ENCODE data around the gene C2.

The C2 gene

DNA sequence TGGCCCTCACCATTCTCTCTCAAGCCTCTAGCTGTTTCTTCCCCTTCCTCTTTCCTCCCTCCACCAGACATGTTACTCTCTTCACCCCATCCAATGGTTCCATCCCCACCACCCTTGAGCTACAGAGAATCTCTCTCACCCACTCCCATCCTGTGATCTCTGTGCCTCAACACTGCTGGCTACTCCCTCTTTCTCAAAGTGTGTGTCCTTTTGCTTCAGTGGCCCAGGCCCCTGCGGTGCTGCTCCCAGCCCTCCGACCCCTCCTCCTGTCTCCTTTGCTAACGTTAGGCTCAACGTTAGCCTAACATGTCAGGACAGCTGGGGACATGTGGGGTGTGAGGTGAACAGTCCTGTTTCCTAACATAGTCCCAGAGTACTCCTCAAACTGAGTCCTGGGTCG, 25.4 kb downstream of the C2 start:
- FAIRE-seq = no peak
- no peak for DNase-seq (ENCODE audit: insufficient read length, low spot score)

GRCh38 chr6:31954511-31954910, 27.0 kb downstream of the C2 start:
- DNase-seq (ENCODE audit: insufficient read length, low spot score) (no peak), FAIRE-seq (no peak)

DNA sequence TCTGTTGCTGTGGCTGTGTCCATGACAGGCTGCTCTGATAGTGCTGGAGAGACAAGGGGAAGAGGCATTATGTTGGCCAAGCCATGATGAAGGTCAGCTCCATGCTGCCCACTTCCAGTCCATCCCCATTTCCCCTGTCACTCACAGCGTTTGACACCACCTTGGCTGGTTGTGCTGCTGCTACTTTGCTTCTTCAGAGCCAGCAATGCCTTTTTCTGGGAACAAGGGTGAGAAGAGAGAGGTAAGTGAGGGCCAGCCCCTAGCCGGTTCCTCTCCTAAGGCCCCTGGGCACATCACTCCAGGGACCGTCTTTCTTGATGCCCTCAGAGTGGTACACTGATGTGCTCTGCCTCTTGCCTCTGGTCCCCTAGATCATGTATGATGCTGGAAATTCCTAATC, 29.3 kb downstream of the C2 start:
- FAIRE-seq = no peak
- no peak for DNase-seq (ENCODE audit: insufficient read length, low spot score)

- no peak for DNase-seq (ENCODE audit: insufficient read length, low spot score)
- peak; percentile 14 for FAIRE-seq
These were observed 30.9 kb downstream of the C2 start for GRCh38 chr6:31958412-31958740.

GRCh38 chr6:31958741-31959739, 31.5 kb downstream of the C2 start, which contains the start of the genes NELFE and SKIC2:
Gene NELFE, minus strand, starts transcription at chr6:31958971. Its CDS starts 525 bp downstream, at chr6:31958446.
Gene SKIC2, plus strand, starts transcription at chr6:31959175. Its CDS starts 18 bp downstream, at chr6:31959193.
- DNase-seq (ENCODE audit: insufficient read length, low spot score) (peak; percentile 99), FAIRE-seq (peak; percentile 86)

DNA sequence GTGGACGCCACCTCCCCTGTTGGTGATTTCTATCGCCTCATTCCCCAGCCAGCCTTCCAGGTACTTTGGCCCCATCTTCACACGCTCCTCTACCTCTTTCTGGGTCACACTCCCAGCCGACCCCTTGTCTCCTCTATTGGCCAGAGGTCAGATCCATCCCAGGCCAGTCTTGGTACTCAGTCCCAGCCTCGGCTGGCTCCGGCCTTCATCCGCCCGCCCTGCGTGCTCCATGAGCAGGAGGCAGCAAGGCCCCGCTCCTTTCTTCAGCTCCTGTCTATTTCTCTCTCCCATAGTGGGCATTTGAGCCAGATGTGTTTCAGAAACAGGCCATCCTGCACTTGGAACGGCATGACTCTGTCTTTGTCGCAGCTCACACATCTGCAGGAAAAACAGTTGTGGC, 34.1 kb downstream of the C2 start:
- FAIRE-seq (no peak), DNase-seq (ENCODE audit: insufficient read length, low spot score) (no peak)

DNA sequence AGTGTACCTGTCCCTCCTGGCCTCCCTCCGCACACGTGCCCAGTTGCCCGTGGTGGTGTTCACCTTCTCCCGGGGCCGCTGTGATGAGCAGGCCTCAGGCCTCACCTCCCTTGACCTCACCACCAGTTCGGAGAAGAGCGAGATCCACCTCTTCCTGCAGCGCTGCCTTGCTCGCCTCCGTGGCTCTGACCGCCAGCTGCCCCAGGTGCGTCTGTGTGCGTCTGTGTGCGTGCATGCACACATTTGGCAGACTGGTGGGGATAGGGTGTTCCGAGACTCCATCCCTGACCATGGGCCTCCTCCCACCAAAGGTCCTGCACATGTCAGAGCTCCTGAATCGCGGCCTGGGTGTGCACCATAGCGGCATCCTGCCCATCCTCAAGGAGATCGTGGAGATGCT, 36.4 kb downstream of the C2 start:
- DNase-seq (ENCODE audit: insufficient read length, low spot score) (no peak), FAIRE-seq (no peak)

DNA sequence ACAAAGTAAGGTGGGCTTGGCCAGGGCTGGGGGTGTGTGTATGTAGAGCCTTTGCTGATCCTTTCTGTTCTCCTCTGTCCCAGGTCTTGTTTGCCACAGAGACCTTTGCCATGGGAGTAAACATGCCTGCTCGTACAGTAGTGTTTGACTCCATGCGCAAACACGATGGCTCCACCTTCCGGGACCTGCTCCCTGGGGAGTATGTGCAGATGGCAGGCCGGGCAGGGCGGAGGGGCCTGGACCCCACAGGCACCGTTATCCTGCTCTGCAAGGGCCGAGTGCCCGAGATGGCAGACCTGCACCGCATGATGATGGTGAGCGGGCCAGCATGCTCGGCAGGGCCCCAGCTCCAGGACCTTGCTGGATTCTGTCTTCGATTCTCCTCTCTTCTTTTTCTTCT, 38.2 kb downstream of the C2 start:
- no peak for FAIRE-seq
- DNase-seq (ENCODE audit: insufficient read length, low spot score) = no peak

DNA sequence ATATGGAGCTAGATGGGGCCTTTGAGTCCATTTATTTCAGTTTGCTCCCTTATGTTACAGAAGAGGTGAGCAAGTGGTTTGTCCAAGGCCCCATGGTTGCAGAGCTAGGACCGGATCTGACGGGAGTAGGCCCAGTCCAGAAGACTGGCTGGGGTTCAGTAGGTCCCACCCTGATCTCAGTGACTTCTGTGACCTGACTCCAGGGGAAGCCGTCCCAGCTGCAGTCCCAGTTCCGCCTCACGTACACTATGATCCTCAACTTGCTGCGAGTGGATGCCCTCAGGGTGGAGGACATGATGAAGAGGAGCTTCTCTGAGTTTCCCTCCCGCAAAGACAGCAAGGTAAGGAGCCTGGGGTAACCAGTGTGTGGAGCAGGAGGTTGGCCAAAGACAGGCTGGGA, 39.0 kb downstream of the C2 start:
- FAIRE-seq (no peak), DNase-seq (ENCODE audit: insufficient read length, low spot score) (no peak)

GRCh38 chr6:31966997-31967925, 39.7 kb downstream of the C2 start:
- FAIRE-seq (no peak), DNase-seq (ENCODE audit: insufficient read length, low spot score) (no peak)

- no peak for FAIRE-seq
- DNase-seq (ENCODE audit: insufficient read length, low spot score) = no peak
These were observed 40.4 kb downstream of the C2 start for GRCh38 chr6:31967926-31968320.

DNA sequence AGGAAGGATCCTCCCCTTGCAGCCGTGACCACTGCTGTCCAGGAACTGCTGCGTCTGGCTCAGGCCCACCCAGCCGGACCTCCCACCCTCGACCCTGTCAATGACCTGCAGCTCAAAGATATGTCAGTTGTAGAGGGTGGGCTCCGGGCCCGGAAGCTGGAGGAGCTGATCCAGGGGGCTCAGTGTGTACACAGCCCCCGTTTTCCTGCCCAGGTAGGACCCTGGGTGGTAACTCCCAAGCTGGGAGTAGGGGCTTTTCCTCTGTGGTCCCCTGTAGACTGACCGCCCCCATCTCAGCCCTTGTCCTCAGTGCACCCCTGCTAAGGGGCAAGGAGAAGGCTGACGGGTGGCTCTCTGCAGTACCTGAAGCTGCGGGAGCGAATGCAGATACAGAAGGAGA, 40.8 kb downstream of the C2 start:
- FAIRE-seq (no peak), DNase-seq (ENCODE audit: insufficient read length, low spot score) (no peak)

- no peak for FAIRE-seq
These were observed 41.5 kb downstream of the C2 start for GRCh38 chr6:31968791-31969711.

GRCh38 chr6:31969712-31970603, 42.4 kb downstream of the C2 start:
- FAIRE-seq (no peak), DNase-seq (ENCODE audit: insufficient read length, low spot score) (no peak)

More at GRCh38 chr6:31968791-31969711, 41.5 kb downstream of the C2 start:
- DNase-seq (ENCODE audit: insufficient read length, low spot score) = no peak

- FAIRE-seq (no peak), DNase-seq (ENCODE audit: insufficient read length, low spot score) (no peak)
These were observed 43.2 kb downstream of the C2 start for GRCh38 chr6:31970604-31971271.

GRCh38 chr6:31971279-31971992, 43.9 kb downstream of the C2 start:
- no peak for FAIRE-seq

DNA sequence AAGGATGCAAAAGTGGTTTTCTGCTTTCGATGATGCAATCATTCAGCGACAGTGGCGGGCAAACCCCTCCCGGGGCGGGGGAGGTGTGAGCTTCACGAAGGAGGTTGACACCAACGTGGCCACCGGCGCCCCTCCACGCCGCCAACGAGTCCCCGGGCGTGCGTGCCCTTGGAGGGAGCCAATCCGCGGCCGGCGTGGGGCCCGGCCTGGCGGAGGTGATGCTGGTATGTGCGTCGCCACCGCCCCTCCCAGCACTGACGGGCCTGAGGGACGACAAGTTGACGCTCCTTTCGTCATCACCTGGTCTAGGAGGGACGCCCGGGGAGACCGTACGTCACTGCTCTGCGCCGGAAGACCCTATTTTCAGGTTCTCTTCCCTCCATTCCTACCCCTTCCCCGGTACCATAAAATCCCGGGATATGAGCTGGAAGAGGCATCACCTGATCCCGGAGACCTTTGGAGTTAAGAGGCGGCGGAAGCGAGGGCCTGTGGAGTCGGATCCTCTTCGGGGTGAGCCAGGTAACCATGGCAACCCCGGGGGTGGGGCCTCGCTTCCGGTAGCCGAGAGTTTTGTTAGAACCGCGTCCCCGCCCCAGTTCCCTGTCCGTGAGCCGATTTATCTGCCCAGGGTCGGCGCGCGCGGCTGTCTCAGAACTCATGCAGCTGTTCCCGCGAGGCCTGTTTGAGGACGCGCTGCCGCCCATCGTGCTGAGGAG, 44.6 kb downstream of the C2 start, which contains the start of gene DXO:
Gene DXO (minus strand): TSS at position 146 of the 716 bp plus-strand sequence. CDS start 463 bp downstream, outside the sequence.
- FAIRE-seq = peak; percentile 92
- DNase-seq (ENCODE audit: insufficient read length, low spot score) = peak; percentile 98

More at GRCh38 chr6:31971279-31971992, 43.9 kb downstream of the C2 start:
- DNase-seq (ENCODE audit: insufficient read length, low spot score) = no peak
